Measurements from ENCODE around the gene CDK5RAP3. TPM values are rescaled to one million over a fixed set of nuclear protein-coding genes. Genes with fewer than 3 reads are reported as not detected.

CDK5RAP3 gene
- total RNA-seq, 1 experiment from 2014 or later, result 255 TPM

DNA sequence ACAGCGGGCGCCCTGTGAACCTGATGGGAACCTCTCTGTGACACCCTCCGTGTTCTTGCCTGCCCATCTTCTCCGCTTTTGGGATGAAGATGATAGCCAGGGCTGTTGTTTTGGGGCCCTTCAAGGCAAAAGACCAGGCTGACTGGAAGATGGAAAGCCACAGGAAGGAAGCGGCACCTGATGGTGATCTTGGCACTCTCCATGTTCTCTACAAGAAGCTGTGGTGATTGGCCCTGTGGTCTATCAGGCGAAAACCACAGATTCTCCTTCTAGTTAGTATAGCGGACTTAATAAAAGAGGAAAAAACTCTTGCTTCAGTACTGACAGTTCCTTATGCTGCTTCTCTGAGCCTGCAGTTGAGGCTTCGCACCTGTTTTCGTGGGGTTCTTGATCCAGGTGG lies 10.5 kb downstream of the CDK5RAP3 start:
- Histone ChIP-seq H3K9me2 (ENCODE audit: insufficient read depth) (no peaks in the 10 kb centered on the region), H3K9ac (ENCODE audit: low read length) (no peak overlapping the region), H3K4me3 (replicated peaks in 1 of 2; ENCODE audit: low read depth in 1 of 2, low read length in 2 of 2) (no peak overlapping the region), H3K27me3 (ENCODE audit: insufficient read depth, low read length) (no peaks in the 10 kb centered on the region), H3K4me2 (ENCODE audit: low read length) (no peak overlapping the region), H3K27ac (ENCODE audit: low read depth, low read length) (no peak overlapping the region), H3K4me1 (ENCODE audit: control insufficient read depth in 1 of 2, insufficient read depth in 2 of 2, low read length in 2 of 2) (no peaks in the 10 kb centered on the region), H3K9me3 (ENCODE audit: control insufficient read depth in 1 of 2, insufficient read depth in 1 of 2, low read depth in 1 of 2, low read length in 2 of 2) (no peaks in the 10 kb centered on the region), H2AFZ (ENCODE audit: low read depth, low read length, poor library complexity, severe bottlenecking) (no peak overlapping the region), H3K36me3 (ENCODE audit: control insufficient read depth in 1 of 2, insufficient read depth in 2 of 2, low read length in 2 of 2) (peaks cover 49% of the 10 kb centered on the region in 2 experiments), H3K79me2 (ENCODE audit: insufficient read depth, low read length) (no peaks in the 10 kb centered on the region), H4K20me1 (ENCODE audit: insufficient read depth) (no peaks in the 10 kb centered on the region)
- TF ChIP-seq, protein P1, sequence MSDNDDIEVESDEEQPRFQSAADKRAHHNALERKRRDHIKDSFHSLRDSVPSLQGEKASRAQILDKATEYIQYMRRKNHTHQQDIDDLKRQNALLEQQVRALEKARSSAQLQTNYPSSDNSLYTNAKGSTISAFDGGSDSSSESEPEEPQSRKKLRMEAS (IDR thresholded peaks at IDR 0.05), result no peak
- TF ChIP-seq ELF1 (IDR thresholded peaks at IDR 0.05; ENCODE audit: borderline replicate concordance, low read depth) (no peak), ZNF274 (IDR thresholded peaks at IDR 0.05; ENCODE audit: low read depth, low read length) (no peak), CEBPB (IDR thresholded peaks at IDR 0.05; ENCODE audit: low read depth) (no peak), ZFX (IDR thresholded peaks at IDR 0.05) (no peak), POLR2A (IDR thresholded peaks at IDR 0.05; ENCODE audit: borderline replicate concordance, extremely low read depth, insufficient read depth, insufficient read length) (no peak), CBX3 (IDR thresholded peaks at IDR 0.05; ENCODE audit: low read depth) (no peak), RAD21 (IDR thresholded peaks at IDR 0.05; ENCODE audit: low read depth) (no peak), SRF (IDR thresholded peaks at IDR 0.05; ENCODE audit: low read depth) (no peak), TCF7L2 (IDR thresholded peaks at IDR 0.05; ENCODE audit: borderline replicate concordance, extremely low read depth, insufficient read depth, insufficient read length) (no peak), JUND (IDR thresholded peaks at IDR 0.05) (no peak), YY1 (IDR thresholded peaks at IDR 0.05; ENCODE audit: extremely low read depth, insufficient replicate concordance, low read depth, low read length) (no peak), EZH2 (IDR thresholded peaks at IDR 0.05) (no peak), POLR2AphosphoS5 (IDR thresholded peaks at IDR 0.05; ENCODE audit: low read depth, low read length) (no peak)
- TF ChIP-seq, protein P2, sequence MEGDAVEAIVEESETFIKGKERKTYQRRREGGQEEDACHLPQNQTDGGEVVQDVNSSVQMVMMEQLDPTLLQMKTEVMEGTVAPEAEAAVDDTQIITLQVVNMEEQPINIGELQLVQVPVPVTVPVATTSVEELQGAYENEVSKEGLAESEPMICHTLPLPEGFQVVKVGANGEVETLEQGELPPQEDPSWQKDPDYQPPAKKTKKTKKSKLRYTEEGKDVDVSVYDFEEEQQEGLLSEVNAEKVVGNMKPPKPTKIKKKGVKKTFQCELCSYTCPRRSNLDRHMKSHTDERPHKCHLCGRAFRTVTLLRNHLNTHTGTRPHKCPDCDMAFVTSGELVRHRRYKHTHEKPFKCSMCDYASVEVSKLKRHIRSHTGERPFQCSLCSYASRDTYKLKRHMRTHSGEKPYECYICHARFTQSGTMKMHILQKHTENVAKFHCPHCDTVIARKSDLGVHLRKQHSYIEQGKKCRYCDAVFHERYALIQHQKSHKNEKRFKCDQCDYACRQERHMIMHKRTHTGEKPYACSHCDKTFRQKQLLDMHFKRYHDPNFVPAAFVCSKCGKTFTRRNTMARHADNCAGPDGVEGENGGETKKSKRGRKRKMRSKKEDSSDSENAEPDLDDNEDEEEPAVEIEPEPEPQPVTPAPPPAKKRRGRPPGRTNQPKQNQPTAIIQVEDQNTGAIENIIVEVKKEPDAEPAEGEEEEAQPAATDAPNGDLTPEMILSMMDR (IDR thresholded peaks at IDR 0.05 in 2 of 3, conservative IDR thresholded peaks at IDR 0.05 in 1 of 3; ENCODE audit: borderline replicate concordance in 1 of 3, insufficient read depth in 1 of 3, low read depth in 2 of 3, low read length in 2 of 3), result no peak
- TF ChIP-seq, protein P3, sequence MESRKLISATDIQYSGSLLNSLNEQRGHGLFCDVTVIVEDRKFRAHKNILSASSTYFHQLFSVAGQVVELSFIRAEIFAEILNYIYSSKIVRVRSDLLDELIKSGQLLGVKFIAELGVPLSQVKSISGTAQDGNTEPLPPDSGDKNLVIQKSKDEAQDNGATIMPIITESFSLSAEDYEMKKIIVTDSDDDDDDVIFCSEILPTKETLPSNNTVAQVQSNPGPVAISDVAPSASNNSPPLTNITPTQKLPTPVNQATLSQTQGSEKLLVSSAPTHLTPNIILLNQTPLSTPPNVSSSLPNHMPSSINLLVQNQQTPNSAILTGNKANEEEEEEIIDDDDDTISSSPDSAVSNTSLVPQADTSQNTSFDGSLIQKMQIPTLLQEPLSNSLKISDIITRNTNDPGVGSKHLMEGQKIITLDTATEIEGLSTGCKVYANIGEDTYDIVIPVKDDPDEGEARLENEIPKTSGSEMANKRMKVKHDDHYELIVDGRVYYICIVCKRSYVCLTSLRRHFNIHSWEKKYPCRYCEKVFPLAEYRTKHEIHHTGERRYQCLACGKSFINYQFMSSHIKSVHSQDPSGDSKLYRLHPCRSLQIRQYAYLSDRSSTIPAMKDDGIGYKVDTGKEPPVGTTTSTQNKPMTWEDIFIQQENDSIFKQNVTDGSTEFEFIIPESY (IDR thresholded peaks at IDR 0.05; ENCODE audit: extremely low read depth, insufficient replicate concordance, low read length), result no peak
- TF ChIP-seq, protein P4, sequence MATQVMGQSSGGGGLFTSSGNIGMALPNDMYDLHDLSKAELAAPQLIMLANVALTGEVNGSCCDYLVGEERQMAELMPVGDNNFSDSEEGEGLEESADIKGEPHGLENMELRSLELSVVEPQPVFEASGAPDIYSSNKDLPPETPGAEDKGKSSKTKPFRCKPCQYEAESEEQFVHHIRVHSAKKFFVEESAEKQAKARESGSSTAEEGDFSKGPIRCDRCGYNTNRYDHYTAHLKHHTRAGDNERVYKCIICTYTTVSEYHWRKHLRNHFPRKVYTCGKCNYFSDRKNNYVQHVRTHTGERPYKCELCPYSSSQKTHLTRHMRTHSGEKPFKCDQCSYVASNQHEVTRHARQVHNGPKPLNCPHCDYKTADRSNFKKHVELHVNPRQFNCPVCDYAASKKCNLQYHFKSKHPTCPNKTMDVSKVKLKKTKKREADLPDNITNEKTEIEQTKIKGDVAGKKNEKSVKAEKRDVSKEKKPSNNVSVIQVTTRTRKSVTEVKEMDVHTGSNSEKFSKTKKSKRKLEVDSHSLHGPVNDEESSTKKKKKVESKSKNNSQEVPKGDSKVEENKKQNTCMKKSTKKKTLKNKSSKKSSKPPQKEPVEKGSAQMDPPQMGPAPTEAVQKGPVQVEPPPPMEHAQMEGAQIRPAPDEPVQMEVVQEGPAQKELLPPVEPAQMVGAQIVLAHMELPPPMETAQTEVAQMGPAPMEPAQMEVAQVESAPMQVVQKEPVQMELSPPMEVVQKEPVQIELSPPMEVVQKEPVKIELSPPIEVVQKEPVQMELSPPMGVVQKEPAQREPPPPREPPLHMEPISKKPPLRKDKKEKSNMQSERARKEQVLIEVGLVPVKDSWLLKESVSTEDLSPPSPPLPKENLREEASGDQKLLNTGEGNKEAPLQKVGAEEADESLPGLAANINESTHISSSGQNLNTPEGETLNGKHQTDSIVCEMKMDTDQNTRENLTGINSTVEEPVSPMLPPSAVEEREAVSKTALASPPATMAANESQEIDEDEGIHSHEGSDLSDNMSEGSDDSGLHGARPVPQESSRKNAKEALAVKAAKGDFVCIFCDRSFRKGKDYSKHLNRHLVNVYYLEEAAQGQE (IDR thresholded peaks at IDR 0.05; ENCODE audit: low read depth), result no peak
- TF ChIP-seq, protein P5, sequence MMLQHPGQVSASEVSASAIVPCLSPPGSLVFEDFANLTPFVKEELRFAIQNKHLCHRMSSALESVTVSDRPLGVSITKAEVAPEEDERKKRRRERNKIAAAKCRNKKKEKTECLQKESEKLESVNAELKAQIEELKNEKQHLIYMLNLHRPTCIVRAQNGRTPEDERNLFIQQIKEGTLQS (IDR thresholded peaks at IDR 0.05), result no peak
- DNase-seq (ENCODE audit: low read depth, low spot score), result no peak
- CTCF ChIA-PET, result interaction anchor here (1.7 to 5.5 kb wide), 2 partner anchors 11 to 37 kb away, joined by 4 to 46 read pairs; partner anchors contain the start of gene CDK5RAP3
- intact Hi-C loops (cut with micrococcal nuclease), result no loop called here
- no TSS peak for BruUV-seq (replicated peaks)
- RAD21 ChIA-PET (ENCODE audit: low non-redundant PET in 1 of 2, low total read pairs in 2 of 2, uncharacterized antibody in 2 of 2, unreplicated experiment in 2 of 2), result no interaction called here
- POLR2A ChIA-PET, result no interaction called here
- no peak for ATAC-seq

All from HCT116 (cell line).